Liver (tissue), 3 donors: ENCODE measurements around the gene CDKL1.

Experiments used
- CTCF ChIP-seq: fragments of 150-350 bp; IDR thresholded peaks from 2 replicates; pipeline ENCODE4 v1.5.1; 2017; ENCODE audit warnings: improper control_type of control experiment, low read depth, low read length; ENCODE audit not compliant: missing input control
- GABPA ChIP-seq, 2 donors: IDR thresholded peaks in 1 of 2; conservative IDR thresholded peaks in 1 of 2; 2 replicates each; pipeline ENCODE4 v1.6.1; 2016; ENCODE audit warnings: antibody characterized with exemption in 2 of 2, mild to moderate bottlenecking in 1 of 2, moderate library complexity in 1 of 2
- MAX ChIP-seq: IDR thresholded peaks from 2 replicates; pipeline ENCODE4 v1.6.1; 2016; ENCODE audit warnings: antibody characterized with exemption
- RAD21 ChIP-seq, 2 donors: IDR thresholded peaks; 2 replicates each; pipeline ENCODE4 v1.6.1; 2016; ENCODE audit warnings: antibody characterized with exemption in 2 of 2, mild to moderate bottlenecking in 2 of 2
- YY1 ChIP-seq: IDR thresholded peaks from 2 replicates; pipeline ENCODE4 v1.6.1; 2016; ENCODE audit warnings: antibody characterized with exemption, mild to moderate bottlenecking
- ZBTB33 ChIP-seq: IDR thresholded peaks from 2 replicates; pipeline ENCODE4 v1.6.1; 2016; ENCODE audit warnings: antibody characterized with exemption
- donor health status: healthy.
- donor health status: healthy.

- TF ChIP-seq CTCF = no peak
- TF ChIP-seq GABPA (IDR thresholded peaks at IDR 0.05 in 1 of 2, conservative IDR thresholded peaks at IDR 0.05 in 1 of 2) = no peak
- TF ChIP-seq YY1 = no peak
- TF ChIP-seq RAD21 (IDR thresholded peaks at IDR 0.05) = no peak
- no peak for TF ChIP-seq ZBTB33
- TF ChIP-seq MAX = peak; percentile 26
Observed at GRCh38 chr14:50363714-50364111, 33.0 kb downstream of the CDKL1 start.
